Endothelial cell of umbilical vein (primary cell): Measurements from ENCODE around the gene NELL2. TPM values are rescaled to one million over a fixed set of nuclear protein-coding genes. Genes with fewer than 3 reads are reported as not detected.

Experiments
- BruUV-seq: library from RNA; stranded (reverse); fragments of 400-500 nt; replicated peaks from 2 replicates; lab custom pipeline; 2021; lab: Mats Ljungman, UMichigan
- CTCF ChIA-PET: fragments of 300-600, 350-600 bp; sonication (Branson Sonifier 250); formaldehyde crosslinking; loops from one replicate; lab custom pipeline; 2021; ENCODE audit warnings: antibody characterized with exemption, inconsistent platforms; lab: Charles Lee
- POLR2A ChIA-PET: fragments of 300-600, 350-600 bp; sonication (Branson Sonifier 250); formaldehyde crosslinking; loops from one replicate; lab custom pipeline; 2021; ENCODE audit warnings: antibody characterized with exemption, inconsistent platforms; lab: Charles Lee
- DNase-seq: peaks from one replicate; pipeline ENCODE4 v3.0.0-alpha.2; 2011; ENCODE audit warnings: low read depth, low spot score
- FAIRE-seq: peaks from 2 replicates; lab custom pipeline; 2011; peaks lifted over from hg19 to GRCh38; lab: Jason Lieb, UNC
- H2AFZ ChIP-seq: 2 replicates; pipeline ENCODE4 v1.6.0; 2012; ENCODE audit warnings: low read depth, low read length, control low read depth, inconsistent platforms
- H3K27ac ChIP-seq: 2 replicates; pipeline ENCODE4 v1.5.1; 2011; ENCODE audit warnings: low read depth, mild to moderate bottlenecking, control low read depth, low read length, moderate library complexity; ENCODE audit not compliant: insufficient read depth
- H3K27me3 ChIP-seq, 2 experiments: 2 replicates each; pipeline versions ENCODE4 v1.6.0 to v1.6.1; 2011; ENCODE audit warnings: low read length in 2 of 2, mixed read lengths in 1 of 2; ENCODE audit not compliant: control insufficient read depth in 2 of 2, insufficient read depth in 2 of 2
- H3K36me3 ChIP-seq, 2 experiments: 2 replicates in 1 of 2; 3 replicates in 1 of 2; pipeline ENCODE4 v1.5.1; 2011; ENCODE audit warnings: low read length in 2 of 2, mild to moderate bottlenecking in 1 of 2, moderate library complexity in 1 of 2; ENCODE audit not compliant: control insufficient read depth in 2 of 2, insufficient read depth in 2 of 2; ENCODE audit errors: extremely low read depth in 1 of 2
- H3K4me1 ChIP-seq: 3 replicates; pipeline ENCODE4 v1.5.1; 2011; ENCODE audit warnings: mild to moderate bottlenecking, low read length; ENCODE audit not compliant: control insufficient read depth, insufficient read depth; ENCODE audit errors: extremely low read depth
- H3K4me2 ChIP-seq: 2 replicates; pipeline ENCODE4 v1.6.1; 2011; ENCODE audit warnings: low read length, control low read depth, mixed read lengths; ENCODE audit not compliant: insufficient read depth
- H3K4me3 ChIP-seq, 3 experiments: fragments of 200-600 bp in 1 of 3; sonication (generic), shearing (Covaris generic) in 1 of 3; replicated peaks in 1 of 3; 2 replicates each; pipeline ENCODE4 v1.5.1; 2011 to 2016; ENCODE audit warnings: control low read depth in 3 of 3, low read length in 3 of 3, mild to moderate bottlenecking in 2 of 3, inconsistent platforms in 1 of 3, low read depth in 1 of 3, moderate library complexity in 1 of 3; ENCODE audit not compliant: insufficient read depth in 1 of 3
- H3K79me2 ChIP-seq: 2 replicates; pipeline ENCODE4 v1.6.0; 2012; ENCODE audit warnings: low read length, inconsistent platforms; ENCODE audit not compliant: control insufficient read depth, insufficient read depth
- H3K9ac ChIP-seq: replicated peaks from 2 replicates; pipeline ENCODE3; 2011; ENCODE audit warnings: low read length, control low read depth; ENCODE audit not compliant: insufficient read depth; ENCODE audit errors: extremely low read depth
- H3K9me1 ChIP-seq: replicated peaks from 3 replicates; pipeline ENCODE4 v1.6.0; 2011; ENCODE audit warnings: mild to moderate bottlenecking, low read length; ENCODE audit not compliant: control insufficient read depth, insufficient read depth; ENCODE audit errors: extremely low read depth
- H3K9me3 ChIP-seq: replicated peaks from 2 replicates; pipeline ENCODE4 v1.5.1; 2012; ENCODE audit warnings: low read length, inconsistent platforms; ENCODE audit not compliant: control insufficient read depth, insufficient read depth
- H4K20me1 ChIP-seq: replicated peaks from 2 replicates; pipeline ENCODE3; 2011; ENCODE audit warnings: mild to moderate bottlenecking, low read length; ENCODE audit not compliant: control insufficient read depth, insufficient read depth; ENCODE audit errors: extremely low read depth
- EZH2 ChIP-seq: IDR thresholded peaks from 2 replicates; pipeline ENCODE4 v1.6.1; 2012; ENCODE audit warnings: borderline replicate concordance, low read depth, mild to moderate bottlenecking, moderate library complexity, low read length, inconsistent platforms; ENCODE audit not compliant: severe bottlenecking
- FOS ChIP-seq: IDR thresholded peaks from 2 replicates; pipeline ENCODE4 v1.6.1; 2011; ENCODE audit warnings: mild to moderate bottlenecking, low read length, moderate library complexity, borderline replicate concordance; ENCODE audit not compliant: insufficient read depth
- GATA2 ChIP-seq: IDR thresholded peaks from 2 replicates; pipeline ENCODE4 v1.7.0; 2011; ENCODE audit warnings: low read depth, mild to moderate bottlenecking, moderate library complexity, mixed read lengths, low read length; ENCODE audit not compliant: insufficient read length, insufficient read depth
- JUN ChIP-seq: IDR thresholded peaks from 2 replicates; pipeline ENCODE4 v1.6.1; 2011; ENCODE audit warnings: borderline replicate concordance, low read depth; ENCODE audit not compliant: insufficient read length, insufficient read depth
- MYC ChIP-seq: IDR thresholded peaks from one replicate; pipeline ENCODE4 v1.6.1; 2011; ENCODE audit warnings: mild to moderate bottlenecking, low read depth, low read length
- POLR2A ChIP-seq: IDR thresholded peaks from 2 replicates; pipeline ENCODE4 v1.6.1; 2012; ENCODE audit warnings: low read depth, mild to moderate bottlenecking, control low read depth, low read length
- POLR2AphosphoS5 ChIP-seq: IDR thresholded peaks from 2 replicates; pipeline ENCODE4 v1.6.1; 2012; ENCODE audit warnings: low read depth, mild to moderate bottlenecking, control low read depth, low read length, moderate library complexity; ENCODE audit not compliant: insufficient read depth
- dilution Hi-C: fragments of 300-500 bp; cut with MboI; formaldehyde crosslinking; loops from one replicate; pipeline ENCODE4 v1.15.0; 2019; ENCODE audit warnings: low sequenced_read_pairs; ENCODE audit not compliant: extremely low pct_ligation_motif_present
- intact Hi-C: fragments of 100-400 bp; cut with micrococcal nuclease; formaldehyde crosslinking; loops from one replicate; pipeline ENCODE4 v1.10.0; 2022
- polyA plus RNA-seq, 4 experiments: library from polyadenylated mRNA; depleted of rRNA in 3 of 4; stranded (reverse) in 3 of 4; unstranded in 1 of 4; fragments of >200 nt; gene quantifications; 2 replicates each; pipeline versions ENCODE4 v1.2.1 to v1.2.3, GENCODE V29; 2011 to 2012; ENCODE audit warnings: missing spikeins in 1 of 4
- total RNA-seq: library from RNA; stranded (reverse); gene quantifications from 2 replicates; pipeline ENCODE4 v1.2.3, GENCODE V29; 2021
- TF ChIP-seq, protein P1 (sequence below), 2 donors: IDR thresholded peaks; 1 replicate in 1 of 2; 2 replicates in 1 of 2; pipeline ENCODE4 v1.5.1; 2011; ENCODE audit warnings: low read length in 2 of 2, mild to moderate bottlenecking in 2 of 2, moderate library complexity in 2 of 2, control low read depth in 1 of 2, inconsistent platforms in 1 of 2, low read depth in 1 of 2; ENCODE audit not compliant: insufficient read depth in 1 of 2; ENCODE audit errors: extremely low read depth in 1 of 2
- TF ChIP-seq, protein P2 (sequence below): IDR thresholded peaks from 2 replicates; pipeline ENCODE4 v1.6.1; 2011; ENCODE audit not compliant: insufficient read depth, insufficient read length

The NELL2 gene
- total and polyA plus RNA-seq, 2 donors (not counting 3 experiments of a cell fraction or from before 2014, with no cell fraction given), result 0.11 to 0.49 TPM

DNA sequence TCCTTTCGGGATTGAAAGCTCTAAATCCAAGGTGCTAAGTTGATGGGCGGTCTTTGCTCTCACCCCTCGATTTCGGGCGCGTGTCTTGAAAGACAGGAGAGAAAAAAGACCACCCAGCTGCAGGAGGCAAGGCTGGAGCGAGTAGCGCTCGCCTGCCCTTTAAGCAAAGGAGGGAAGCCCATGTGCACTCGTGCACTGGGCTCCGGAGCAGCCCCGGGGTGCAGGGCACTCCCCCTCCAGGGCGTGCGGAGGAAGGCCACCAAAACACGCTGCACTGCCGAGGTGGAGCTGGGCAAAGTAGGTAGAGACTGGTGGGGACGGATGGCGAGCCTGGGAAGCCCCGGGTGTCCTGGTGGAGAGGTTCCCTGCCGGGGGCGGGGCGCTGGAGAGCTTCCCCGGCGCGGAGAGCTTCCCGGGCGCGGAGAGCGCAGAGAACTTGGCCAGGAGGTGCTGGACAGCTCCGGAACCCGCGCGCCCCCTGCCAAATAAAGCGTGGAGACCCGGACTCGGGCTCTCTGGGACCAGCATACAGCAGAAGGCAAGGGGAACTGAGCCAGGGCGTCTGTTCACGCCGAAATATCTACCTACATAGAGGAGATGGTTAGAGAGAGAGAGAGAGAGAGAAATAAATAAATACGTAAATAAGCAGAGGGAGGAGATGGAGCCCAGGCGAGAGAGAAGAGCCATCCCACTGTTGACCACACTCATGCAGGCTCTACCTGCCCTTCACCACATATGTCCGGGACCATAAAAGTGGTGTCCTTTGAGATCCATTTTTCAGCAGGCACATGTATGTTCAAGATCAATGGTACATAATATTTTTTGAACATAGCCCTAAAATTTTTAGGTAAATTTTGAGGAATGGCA lies 662 bp upstream of the NELL2 start:
- peak overlapping the region; percentile 10 to 52 (median 35) for H3K4me3 ChIP-seq
- DNase-seq, result no peak
- H3K36me3 ChIP-seq, result no peaks in the 10 kb centered on the region
- intact Hi-C loops (loop anchor here (1.0 kb wide), 1 partner anchor 20 kb away; no protein-coding TSS in a partner anchor), dilution Hi-C loops (no loop called here)
- no peaks in the 10 kb centered on the region for H3K9me1 ChIP-seq
- FAIRE-seq, result no peak
- ChIA-PET CTCF (interaction anchor here (1.1 to 2.5 kb wide), 3 partner anchors 9 to 102 kb away, joined by 3 to 8 read pairs (median 5); no protein-coding TSS in a partner anchor), POLR2A (no interaction called here)
- H2AFZ ChIP-seq, result peak overlapping the region; percentile 88
- H3K27ac ChIP-seq, result no peak overlapping the region
- H3K27me3 ChIP-seq, result peaks cover 27 to 44% of the 10 kb centered on the region in 2 experiments
- H3K9me3 ChIP-seq, result no peaks in the 10 kb centered on the region
- H3K9ac ChIP-seq, result no peak overlapping the region
- no peaks in the 10 kb centered on the region for H4K20me1 ChIP-seq
- H3K79me2 ChIP-seq, result no peaks in the 10 kb centered on the region
- peak overlapping the region; percentile 90 for H3K4me2 ChIP-seq
- TF ChIP-seq, protein P1, sequence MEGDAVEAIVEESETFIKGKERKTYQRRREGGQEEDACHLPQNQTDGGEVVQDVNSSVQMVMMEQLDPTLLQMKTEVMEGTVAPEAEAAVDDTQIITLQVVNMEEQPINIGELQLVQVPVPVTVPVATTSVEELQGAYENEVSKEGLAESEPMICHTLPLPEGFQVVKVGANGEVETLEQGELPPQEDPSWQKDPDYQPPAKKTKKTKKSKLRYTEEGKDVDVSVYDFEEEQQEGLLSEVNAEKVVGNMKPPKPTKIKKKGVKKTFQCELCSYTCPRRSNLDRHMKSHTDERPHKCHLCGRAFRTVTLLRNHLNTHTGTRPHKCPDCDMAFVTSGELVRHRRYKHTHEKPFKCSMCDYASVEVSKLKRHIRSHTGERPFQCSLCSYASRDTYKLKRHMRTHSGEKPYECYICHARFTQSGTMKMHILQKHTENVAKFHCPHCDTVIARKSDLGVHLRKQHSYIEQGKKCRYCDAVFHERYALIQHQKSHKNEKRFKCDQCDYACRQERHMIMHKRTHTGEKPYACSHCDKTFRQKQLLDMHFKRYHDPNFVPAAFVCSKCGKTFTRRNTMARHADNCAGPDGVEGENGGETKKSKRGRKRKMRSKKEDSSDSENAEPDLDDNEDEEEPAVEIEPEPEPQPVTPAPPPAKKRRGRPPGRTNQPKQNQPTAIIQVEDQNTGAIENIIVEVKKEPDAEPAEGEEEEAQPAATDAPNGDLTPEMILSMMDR (IDR thresholded peaks at IDR 0.05; ENCODE audit: extremely low read depth in 1 of 2, insufficient read depth in 1 of 2, low read depth in 1 of 2, low read length in 2 of 2), result no peak
- TF ChIP-seq MYC (no peak), POLR2A (no peak), POLR2AphosphoS5 (no peak), JUN (no peak), FOS (no peak), EZH2 (no peak), GATA2 (no peak)
- TF ChIP-seq, protein P2, sequence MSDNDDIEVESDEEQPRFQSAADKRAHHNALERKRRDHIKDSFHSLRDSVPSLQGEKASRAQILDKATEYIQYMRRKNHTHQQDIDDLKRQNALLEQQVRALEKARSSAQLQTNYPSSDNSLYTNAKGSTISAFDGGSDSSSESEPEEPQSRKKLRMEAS, result no peak
- no TSS peak for BruUV-seq
- peaks cover 11% of the 10 kb centered on the region for H3K4me1 ChIP-seq
